DMS114 treated with DMSO at 0.1 percent for 48 hours (cell line): ENCODE measurements around the gene MGST1.

ENCODE experiments used
- DNase-seq: peaks from one replicate; lab custom pipeline; 2025; ENCODE audit not compliant: unreplicated experiment; lab: John Stamatoyannopoulos, UW

The MGST1 gene

GRCh38 chr12:16347391-16348298 lies at the start of gene MGST1:
MGST1 (plus strand) TSS chr12:16347645; CDS start chr12:16354253, 6,608 bp downstream.
- no peak for DNase-seq

- no peak for DNase-seq
These were observed 48.0 kb upstream of the MGST1 start for GRCh38 chr12:16299403-16299802.

- no peak for DNase-seq
These were observed 47.3 kb upstream of the MGST1 start for GRCh38 chr12:16300122-16300521.

GRCh38 chr12:16300736-16301135 lies 46.7 kb upstream of the MGST1 start:
- DNase-seq = no peak

- no peak for DNase-seq
These were observed 43.5 kb upstream of the MGST1 start for GRCh38 chr12:16303939-16304338.

GRCh38 chr12:16307856-16308475 lies 39.5 kb upstream of the MGST1 start:
- no peak for DNase-seq

- DNase-seq = no peak
These were observed 36.5 kb upstream of the MGST1 start for GRCh38 chr12:16310934-16311333.

- DNase-seq = no peak
These were observed 24.4 kb upstream of the MGST1 start for GRCh38 chr12:16323010-16323409.

- DNase-seq = no peak
These were observed 23.8 kb upstream of the MGST1 start for GRCh38 chr12:16323638-16324037.

- DNase-seq = no peak
These were observed 23.2 kb upstream of the MGST1 start for GRCh38 chr12:16324272-16324671.

- no peak for DNase-seq
These were observed 22.7 kb upstream of the MGST1 start for GRCh38 chr12:16324772-16325171.

GRCh38 chr12:16325426-16325825 lies 22.0 kb upstream of the MGST1 start:
- DNase-seq = no peak

GRCh38 chr12:16327963-16328362 lies 19.5 kb upstream of the MGST1 start:
- no peak for DNase-seq

GRCh38 chr12:16329594-16329993 lies 17.9 kb upstream of the MGST1 start:
- DNase-seq = no peak

GRCh38 chr12:16330560-16330959 lies 16.9 kb upstream of the MGST1 start:
- DNase-seq = no peak

- DNase-seq = no peak
These were observed 15.4 kb upstream of the MGST1 start for GRCh38 chr12:16331998-16332397.

- no peak for DNase-seq
These were observed 11.6 kb upstream of the MGST1 start for GRCh38 chr12:16335838-16336237.

- DNase-seq = no peak
These were observed 3.2 kb upstream of the MGST1 start for GRCh38 chr12:16344269-16344668.

GRCh38 chr12:16345105-16345504 lies 2.3 kb upstream of the MGST1 start:
- DNase-seq = no peak

GRCh38 chr12:16346958-16347357 lies 487 bp upstream of the MGST1 start:
- no peak for DNase-seq

GRCh38 chr12:16348435-16349130 lies 1.1 kb downstream of the MGST1 start:
- no peak for DNase-seq

- DNase-seq = no peak
These were observed 1.7 kb downstream of the MGST1 start for GRCh38 chr12:16349131-16349460.
